Activated CD4-positive, alpha-beta memory T cell treated with anti-CD3 and anti-CD28 coated beads, Interleukin-2, amount 10 ng/mL, durations not matched to agents 7 days and 5 days (primary cell): Measurements from ENCODE around the gene MXRA7. TPM values are rescaled to one million over a fixed set of nuclear protein-coding genes. Genes with fewer than 3 reads are reported as not detected.
"Not testable (repeated sequence)": the region's sequence is repeated elsewhere in the genome, so short reads cannot be mapped to it uniquely, and the experiment has no call there.

Source experiments
- CTCF ChIA-PET: fragments of 350-600 bp; sonication (Branson Sonifier 250); formaldehyde crosslinking; loops from one replicate; lab custom pipeline; 2021; ENCODE audit warnings: antibody characterized with exemption, inconsistent platforms; lab: Charles Lee
- POLR2A ChIA-PET: fragments of 350-600 bp; sonication (Branson Sonifier 250); formaldehyde crosslinking; loops from one replicate; lab custom pipeline; 2021; ENCODE audit warnings: antibody characterized with exemption; lab: Charles Lee
- DNase-seq: peaks from one replicate; pipeline ENCODE4 v3.0.0-alpha.2; 2020
- H3K27ac Mint-ChIP-seq: one replicate; pipeline ENCODE4 v1.8.0; 2021; ENCODE audit warnings: mild to moderate bottlenecking, mixed read lengths
- H3K27me3 Mint-ChIP-seq: one replicate; pipeline ENCODE4 v1.8.0; 2021; ENCODE audit warnings: mixed read lengths
- H3K36me3 Mint-ChIP-seq: one replicate; pipeline ENCODE4 v1.8.0; 2021; ENCODE audit warnings: low read depth, mixed read lengths
- H3K4me1 Mint-ChIP-seq: one replicate; pipeline ENCODE4 v1.8.0; 2021; ENCODE audit warnings: mixed read lengths
- H3K4me3 Mint-ChIP-seq: one replicate; pipeline ENCODE4 v1.8.0; 2021; ENCODE audit warnings: mild to moderate bottlenecking, mixed read lengths
- H3K9me3 Mint-ChIP-seq: one replicate; pipeline ENCODE4 v1.8.0; 2021; ENCODE audit warnings: mixed read lengths
- total RNA-seq, 2 experiments: library from RNA; stranded (reverse); gene quantifications; one replicate each; pipeline ENCODE4 v1.2.3, GENCODE V29; 2021

MXRA7 gene
- total RNA-seq, 2 experiments from 2014 or later = 7.5 to 8.5 TPM

DNA sequence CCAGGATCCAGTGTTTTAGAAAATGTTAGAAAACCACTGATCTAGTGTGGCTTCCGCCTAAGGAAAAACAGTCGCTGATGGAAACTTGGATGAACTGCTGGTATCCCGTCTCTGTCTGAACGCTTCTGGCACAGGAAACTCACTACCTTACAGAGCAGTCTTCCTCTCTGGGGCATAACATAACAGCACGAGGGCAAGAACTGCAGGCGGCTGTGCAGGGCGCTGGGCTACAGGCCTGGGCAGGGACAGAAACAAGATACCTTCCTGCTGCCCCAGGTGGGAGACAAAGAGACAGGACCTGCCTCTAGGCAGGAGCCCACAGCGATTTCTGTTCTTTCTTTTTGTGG lies 10.5 kb downstream of the MXRA7 start:
- Mint-ChIP-seq H3K36me3 (no peaks in the 10 kb centered on the region), H3K27ac (no peak overlapping the region)

DNA sequence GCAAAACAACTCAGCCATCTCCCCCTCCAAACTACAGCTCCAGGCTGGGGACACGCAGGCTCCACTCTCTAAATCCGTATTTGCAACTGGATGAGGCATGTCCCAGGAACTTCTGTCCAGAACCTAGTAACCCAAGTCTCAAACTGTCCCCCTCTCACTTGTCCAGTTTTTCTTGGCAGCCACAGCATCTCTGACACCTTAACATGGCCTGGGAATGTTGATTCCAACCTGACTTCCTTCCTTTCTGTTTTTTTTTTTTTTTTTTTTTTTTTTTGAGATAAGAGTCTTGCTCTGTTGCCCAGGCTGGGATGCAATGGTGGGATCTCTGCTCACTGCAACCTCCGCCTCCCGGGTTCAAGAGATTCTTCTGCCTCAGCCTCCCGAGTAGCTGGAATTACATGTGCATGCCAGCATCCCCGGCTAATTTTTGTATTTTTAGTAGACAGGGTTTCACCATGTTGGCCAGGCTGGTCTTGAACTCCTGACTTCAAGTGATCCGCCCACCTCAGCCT lies 12.2 kb downstream of the MXRA7 start:
- POLR2A ChIA-PET, DNase-seq, H3K9me3 Mint-ChIP-seq, H3K27ac Mint-ChIP-seq, H3K36me3 Mint-ChIP-seq, H3K4me3 Mint-ChIP-seq, H3K27me3 Mint-ChIP-seq: not testable (repeated sequence)
- peaks cover 28% of the 10 kb centered on the region for H3K4me1 Mint-ChIP-seq
- CTCF ChIA-PET = interaction anchor here (0.7 kb wide), 1 partner anchor 1105 kb away, joined by 4 read pairs; no protein-coding TSS in a partner anchor

More for the DNA sequence above, 10.5 kb downstream of the MXRA7 start:
- H3K27me3 Mint-ChIP-seq = peaks cover 2% of the 10 kb centered on the region
- H3K4me1 Mint-ChIP-seq = peaks cover 25% of the 10 kb centered on the region
- no peaks in the 10 kb centered on the region for H3K9me3 Mint-ChIP-seq
- DNase-seq = no peak
- CTCF ChIA-PET = no interaction called here
- POLR2A ChIA-PET = no interaction called here
- no peak overlapping the region for H3K4me3 Mint-ChIP-seq

- Mint-ChIP-seq H3K4me1 (peaks cover 28% of the 10 kb centered on the region), H3K27me3 (peaks cover 2% of the 10 kb centered on the region), H3K4me3 (no peak overlapping the region), H3K9me3 (no peaks in the 10 kb centered on the region), H3K27ac (no peak overlapping the region), H3K36me3 (no peaks in the 10 kb centered on the region)
- no peak for DNase-seq
- ChIA-PET CTCF (no interaction called here), POLR2A (no interaction called here)
Observed at GRCh38 chr17:76697702-76698465, 12.9 kb downstream of the MXRA7 start.

DNA sequence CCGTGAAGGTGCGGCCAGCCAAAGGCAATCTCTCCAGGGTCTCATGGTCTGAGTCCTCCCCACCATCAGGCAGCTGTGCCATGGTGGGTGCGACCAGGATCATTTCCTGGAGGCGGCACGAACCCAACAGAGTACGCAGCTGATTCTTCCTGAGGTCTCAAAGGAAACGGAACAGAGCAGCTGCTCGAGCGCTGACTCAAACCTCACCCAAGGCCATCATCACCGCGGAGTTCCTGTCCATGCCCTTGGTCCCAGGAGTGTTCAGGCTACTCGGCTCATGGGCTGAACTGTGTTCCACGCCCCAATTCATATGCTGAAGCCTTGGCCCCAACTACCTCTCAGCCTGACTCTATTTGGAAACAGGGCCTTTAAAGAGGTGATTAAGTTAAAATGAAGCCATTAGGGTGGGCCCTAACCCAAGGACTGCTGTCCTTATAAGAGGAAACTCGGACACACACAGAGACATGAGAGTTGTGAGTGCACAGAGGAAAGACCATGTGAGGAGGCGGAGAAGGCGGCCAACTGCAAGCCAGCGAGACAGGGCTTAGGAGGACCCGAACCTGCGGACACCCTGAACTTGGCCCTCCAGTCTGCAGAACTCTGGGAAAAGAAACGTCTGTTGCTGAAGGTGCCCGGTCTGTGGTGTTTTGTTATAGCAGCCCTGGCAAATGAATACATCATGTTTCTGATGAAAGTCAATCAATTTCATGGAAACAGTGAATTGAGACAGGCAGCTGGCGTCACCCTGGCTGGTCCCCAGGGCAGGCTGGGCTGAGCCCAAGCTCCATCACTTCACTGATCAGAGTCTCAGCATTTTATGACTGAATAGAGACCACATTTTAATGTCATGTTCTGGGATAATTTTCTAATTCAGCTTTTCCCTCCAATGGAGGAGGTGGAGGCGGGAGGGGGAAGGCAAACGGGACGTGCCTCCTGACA lies 13.7 kb downstream of the MXRA7 start:
- no peak overlapping the region for H3K4me3 Mint-ChIP-seq
- no peak for DNase-seq
- peaks cover 28% of the 10 kb centered on the region for H3K4me1 Mint-ChIP-seq
- peaks cover 2% of the 10 kb centered on the region for H3K27me3 Mint-ChIP-seq
- ChIA-PET CTCF (interaction anchor here (0.8 to 1.2 kb wide), 3 partner anchors 16 to 73 kb away, joined by 3 to 5 read pairs (median 3); no protein-coding TSS in a partner anchor), POLR2A (interaction anchor here (1.3 kb wide), 1 partner anchor 13 kb away, joined by 4 read pairs; no protein-coding TSS in a partner anchor)
- peak overlapping the region; percentile 55 for H3K27ac Mint-ChIP-seq
- H3K36me3 Mint-ChIP-seq = no peaks in the 10 kb centered on the region
- H3K9me3 Mint-ChIP-seq = no peaks in the 10 kb centered on the region

- H3K9me3 Mint-ChIP-seq = no peaks in the 10 kb centered on the region
- H3K36me3 Mint-ChIP-seq = no peaks in the 10 kb centered on the region
- no peak overlapping the region for H3K27ac Mint-ChIP-seq
- POLR2A ChIA-PET = interaction anchor here (0.6 kb wide), 1 partner anchor 23 kb away, joined by 3 read pairs; no protein-coding TSS in a partner anchor
- H3K4me3 Mint-ChIP-seq = no peak overlapping the region
- peaks cover 28% of the 10 kb centered on the region for H3K4me1 Mint-ChIP-seq
- peaks cover 2% of the 10 kb centered on the region for H3K27me3 Mint-ChIP-seq
- no peak for DNase-seq
- CTCF ChIA-PET = interaction anchor here (1.9 kb wide), 1 partner anchor 14 kb away, joined by 7 read pairs; no protein-coding TSS in a partner anchor
Observed at GRCh38 chr17:76695059-76695831, 15.5 kb downstream of the MXRA7 start.

DNA sequence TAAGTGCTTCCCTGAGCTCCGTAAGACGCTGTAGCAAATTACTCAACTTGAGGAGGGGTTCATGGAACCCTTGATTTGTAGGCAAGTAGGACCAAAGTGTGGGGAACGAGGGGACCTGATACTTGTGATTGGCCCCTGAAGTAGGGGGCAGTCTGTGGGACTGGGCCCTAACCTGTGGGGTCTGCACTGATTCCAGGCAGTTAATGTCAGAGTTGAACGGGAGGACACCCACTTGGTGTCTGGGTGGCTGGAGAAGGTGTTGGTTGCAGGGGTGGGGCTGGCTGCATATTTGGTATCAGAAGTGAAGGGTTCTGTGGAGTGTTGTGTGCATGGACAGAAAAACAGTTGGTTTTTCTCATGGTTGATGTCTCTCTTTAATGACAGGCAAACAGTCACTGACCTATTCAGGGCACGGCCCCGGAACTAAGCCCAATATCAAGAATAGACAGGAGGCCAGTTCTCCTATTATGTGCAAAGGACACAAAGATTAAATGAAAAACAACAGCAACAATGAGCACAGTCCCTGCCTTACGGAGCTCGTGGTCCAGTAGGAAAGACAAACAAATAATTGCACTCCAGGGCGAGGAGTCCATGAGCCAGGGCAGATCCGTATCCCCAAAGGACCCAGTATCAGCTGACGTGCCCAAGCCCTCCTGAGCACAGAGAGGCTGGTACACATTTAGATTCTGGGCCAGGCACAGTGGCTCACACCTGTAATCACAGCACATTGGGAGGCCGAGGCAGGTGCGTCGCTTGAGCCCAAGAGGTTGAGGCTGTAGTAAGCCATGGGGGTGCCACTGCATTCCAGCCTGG lies 19.2 kb downstream of the MXRA7 start:
- POLR2A ChIA-PET = no interaction called here
- H3K36me3 Mint-ChIP-seq = no peaks in the 10 kb centered on the region
- H3K9me3 Mint-ChIP-seq = no peaks in the 10 kb centered on the region

GRCh38 chr17:76690596-76691280 lies 20.0 kb downstream of the MXRA7 start:
- POLR2A ChIA-PET = no interaction called here
- H3K36me3 Mint-ChIP-seq = no peaks in the 10 kb centered on the region
- no peaks in the 10 kb centered on the region for H3K9me3 Mint-ChIP-seq
- no peak overlapping the region for H3K27ac Mint-ChIP-seq
- no peak overlapping the region for H3K4me3 Mint-ChIP-seq
- no peaks in the 10 kb centered on the region for H3K27me3 Mint-ChIP-seq
- peaks cover 8% of the 10 kb centered on the region for H3K4me1 Mint-ChIP-seq
- CTCF ChIA-PET = interaction anchor here (1.2 to 1.6 kb wide), 2 partner anchors 9 to 67 kb away, joined by 4 to 6 read pairs; no protein-coding TSS in a partner anchor
- no peak for DNase-seq

More for the DNA sequence above, 19.2 kb downstream of the MXRA7 start:
- no peak for DNase-seq
- Mint-ChIP-seq H3K27me3 (no peaks in the 10 kb centered on the region), H3K4me1 (peaks cover 15% of the 10 kb centered on the region), H3K4me3 (no peak overlapping the region), H3K27ac (no peak overlapping the region)
- CTCF ChIA-PET = interaction anchor here (1.2 to 1.6 kb wide), 2 partner anchors 10 to 68 kb away, joined by 4 to 6 read pairs; no protein-coding TSS in a partner anchor

GRCh38 chr17:76689859-76690258 lies 20.9 kb downstream of the MXRA7 start:
- no peak for DNase-seq
- Mint-ChIP-seq H3K27ac (no peak overlapping the region), H3K4me1 (no peaks in the 10 kb centered on the region), H3K27me3 (no peaks in the 10 kb centered on the region), H3K4me3 (no peak overlapping the region), H3K9me3 (no peaks in the 10 kb centered on the region), H3K36me3 (no peaks in the 10 kb centered on the region)
- POLR2A ChIA-PET = no interaction called here
- CTCF ChIA-PET = interaction anchor here (1.2 kb wide), 1 partner anchor 66 kb away, joined by 6 read pairs; no protein-coding TSS in a partner anchor

DNA sequence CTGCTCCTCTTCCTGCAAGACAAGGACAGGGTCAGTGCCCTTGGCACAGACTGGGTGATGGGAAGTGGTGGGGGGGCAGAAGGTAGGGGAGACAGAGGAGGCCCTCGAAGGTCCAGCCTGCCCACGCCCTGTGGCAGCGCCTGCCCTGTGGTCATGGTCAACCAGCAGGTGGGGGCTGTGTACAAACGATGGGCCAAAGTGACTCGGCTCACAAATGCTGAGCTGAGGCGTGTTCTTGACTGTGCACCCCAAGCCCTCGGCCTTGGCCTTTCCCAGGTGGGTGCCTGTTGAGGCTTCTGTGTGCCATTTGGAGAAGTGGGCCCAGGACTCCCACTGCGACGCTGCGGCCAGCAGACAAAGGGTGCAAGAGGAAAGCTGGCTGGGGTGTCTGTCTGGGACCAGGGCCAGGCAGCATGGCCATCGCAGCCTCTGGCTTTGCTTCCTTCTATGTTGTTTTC lies 22.6 kb downstream of the MXRA7 start:
- no peaks in the 10 kb centered on the region for H3K27me3 Mint-ChIP-seq
- no peaks in the 10 kb centered on the region for H3K36me3 Mint-ChIP-seq
- no peaks in the 10 kb centered on the region for H3K4me1 Mint-ChIP-seq
- CTCF ChIA-PET = no interaction called here
- H3K4me3 Mint-ChIP-seq = no peak overlapping the region
- no peak overlapping the region for H3K27ac Mint-ChIP-seq
- H3K9me3 Mint-ChIP-seq = no peaks in the 10 kb centered on the region
- POLR2A ChIA-PET = interaction anchor here (1.9 kb wide), 1 partner anchor 16 kb away, joined by 6 read pairs; no protein-coding TSS in a partner anchor
- DNase-seq = no peak

DNA sequence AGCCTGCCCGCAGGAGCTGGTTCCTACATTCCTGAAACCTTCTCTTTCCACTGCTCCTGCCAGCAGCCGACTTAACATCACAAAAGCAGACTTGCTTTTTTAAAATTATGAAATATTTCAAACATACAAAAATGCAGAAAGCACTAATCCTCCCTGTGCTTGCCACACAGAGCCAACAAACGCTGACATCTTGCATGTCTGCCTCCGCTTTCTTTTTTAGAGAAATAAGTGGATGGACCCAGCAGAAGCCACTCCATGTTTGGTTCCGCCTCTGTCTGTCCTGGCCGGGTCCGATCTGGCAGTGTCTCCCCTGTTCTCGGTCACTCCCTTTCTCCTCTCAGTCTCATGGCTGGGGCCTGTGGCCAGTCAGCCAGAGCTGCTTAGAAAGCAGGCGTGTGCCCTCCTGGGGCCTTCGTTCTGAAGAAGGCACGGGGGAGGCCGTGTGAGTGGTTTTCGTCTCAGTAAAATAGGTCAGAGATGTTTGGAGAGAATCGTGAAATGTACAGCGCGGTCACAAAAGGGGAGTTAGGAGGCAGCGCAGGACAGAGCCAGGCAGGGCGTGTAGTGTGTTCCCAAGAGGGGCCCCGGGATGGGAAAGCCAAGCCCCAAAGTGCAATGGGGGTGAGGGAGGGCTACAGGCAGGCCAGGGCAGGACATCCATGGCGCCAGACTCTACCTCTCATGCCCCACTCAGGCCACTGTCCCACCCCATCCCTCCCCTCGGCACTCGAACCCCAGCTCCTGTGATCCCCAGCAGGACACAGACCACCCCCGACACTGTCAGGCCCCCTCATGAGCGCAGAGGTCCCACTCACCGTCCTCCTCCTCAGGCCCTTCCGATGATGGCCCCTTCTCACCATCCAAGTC lies 23.2 kb downstream of the MXRA7 start:
- CTCF ChIA-PET = no interaction called here
- Mint-ChIP-seq H3K9me3 (no peaks in the 10 kb centered on the region), H3K4me1 (no peaks in the 10 kb centered on the region), H3K36me3 (no peaks in the 10 kb centered on the region), H3K4me3 (no peak overlapping the region), H3K27ac (no peak overlapping the region), H3K27me3 (no peaks in the 10 kb centered on the region)
- POLR2A ChIA-PET = interaction anchor here (1.9 kb wide), 1 partner anchor 16 kb away, joined by 6 read pairs; no protein-coding TSS in a partner anchor
- no peak for DNase-seq
